Stimulated activated CD8-positive, alpha-beta memory T cell treated with anti-CD3 and anti-CD28 coated beads, Interleukin-4, amount 100 ng/mL, for 48 hours (primary cell): Measurements from ENCODE around the gene SDK1.

Source experiments
- DNase-seq: peaks from one replicate; pipeline ENCODE4 v3.0.0-alpha.2; 2020

Gene SDK1

DNA sequence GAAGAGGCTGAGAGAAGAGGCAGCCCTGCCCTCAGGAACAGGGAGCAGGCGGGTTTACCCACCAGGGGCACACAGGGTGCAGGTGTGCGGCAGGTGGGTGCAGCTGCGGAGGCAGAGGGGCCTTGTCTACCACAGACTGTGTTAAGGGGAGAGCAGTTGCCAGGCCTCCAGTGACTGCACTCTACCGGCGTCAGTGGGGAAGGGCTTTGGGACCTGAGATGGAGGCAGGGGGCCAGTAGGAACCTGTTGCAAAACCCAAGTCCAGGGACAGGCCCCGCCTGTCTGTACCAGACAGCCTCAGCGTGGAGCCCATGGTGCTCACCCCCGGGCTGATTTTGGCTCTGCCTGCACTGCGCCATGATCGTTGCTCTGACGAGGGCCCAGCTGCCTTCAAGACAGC is 873.4 kb downstream of the SDK1 start:
- DNase-seq = no peak

DNA sequence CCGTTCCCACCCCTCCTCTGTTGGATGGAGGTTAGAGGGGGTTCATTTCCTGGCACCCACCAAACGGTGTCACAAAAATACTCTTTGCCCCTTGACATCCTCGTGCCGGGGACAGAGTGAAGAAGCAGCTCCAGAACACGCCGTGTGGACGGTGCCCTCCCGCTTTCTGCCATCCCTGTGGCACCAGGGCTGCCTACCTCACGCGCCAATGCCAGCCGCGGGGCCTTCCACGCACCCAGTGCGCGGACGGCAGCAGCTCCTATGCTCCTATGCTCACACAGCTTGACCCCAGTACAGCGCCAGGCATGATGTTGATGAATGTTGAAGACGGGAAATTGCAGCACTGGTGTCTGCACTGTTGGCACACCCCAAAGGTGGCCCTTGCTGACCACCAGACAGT is 873.8 kb downstream of the SDK1 start:
- no peak for DNase-seq

DNA sequence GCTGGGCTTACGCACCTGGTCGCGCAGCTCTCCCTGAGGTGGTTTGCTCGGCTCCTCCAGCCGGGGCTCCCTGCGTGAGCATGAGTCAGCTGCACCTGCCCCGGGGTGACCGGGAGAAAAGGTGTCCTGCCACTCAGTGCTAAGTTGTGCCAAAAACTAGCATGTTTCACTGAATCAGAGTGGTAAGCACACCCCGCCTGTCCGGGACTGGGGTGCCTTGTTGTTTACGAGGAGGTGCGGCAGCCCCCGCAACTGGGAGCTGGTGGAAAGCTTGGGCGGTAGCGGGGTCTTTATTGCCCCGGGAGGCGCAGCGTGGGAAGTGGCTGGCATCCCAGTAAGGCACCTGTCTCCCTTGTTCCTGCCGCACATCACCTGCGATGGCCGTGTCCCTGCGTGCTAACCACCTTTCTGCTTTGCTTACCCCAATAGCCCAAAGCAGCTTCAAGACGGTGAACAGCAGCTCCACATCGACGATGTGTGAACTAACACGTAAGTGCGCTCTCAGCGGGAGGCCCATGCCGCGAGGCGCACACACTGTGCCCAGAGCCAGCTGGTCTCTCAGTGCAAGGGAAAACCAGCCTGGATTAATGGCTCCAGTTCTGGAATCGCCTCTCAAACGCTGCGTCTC is 874.4 kb downstream of the SDK1 start:
- no peak for DNase-seq

DNA sequence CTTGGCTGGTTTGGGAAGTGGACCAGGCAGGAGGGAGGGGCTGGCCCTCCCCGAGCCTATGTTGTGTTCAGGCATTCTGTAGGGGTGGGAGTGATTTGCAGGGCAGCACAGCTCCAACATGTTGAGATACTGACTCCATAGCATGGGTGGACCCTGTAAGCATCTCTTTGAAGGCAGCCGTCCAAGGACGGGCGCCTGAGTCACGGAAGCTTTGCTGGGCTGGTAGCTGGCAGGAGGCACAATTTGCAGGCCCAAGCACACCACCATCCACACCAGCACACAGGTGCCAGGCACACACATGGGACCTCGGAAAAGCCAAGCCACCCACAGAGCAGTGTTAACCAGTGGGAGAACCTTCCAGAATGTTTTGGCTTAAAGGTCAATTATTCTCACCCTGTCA is 875.9 kb downstream of the SDK1 start:
- no peak for DNase-seq

DNA sequence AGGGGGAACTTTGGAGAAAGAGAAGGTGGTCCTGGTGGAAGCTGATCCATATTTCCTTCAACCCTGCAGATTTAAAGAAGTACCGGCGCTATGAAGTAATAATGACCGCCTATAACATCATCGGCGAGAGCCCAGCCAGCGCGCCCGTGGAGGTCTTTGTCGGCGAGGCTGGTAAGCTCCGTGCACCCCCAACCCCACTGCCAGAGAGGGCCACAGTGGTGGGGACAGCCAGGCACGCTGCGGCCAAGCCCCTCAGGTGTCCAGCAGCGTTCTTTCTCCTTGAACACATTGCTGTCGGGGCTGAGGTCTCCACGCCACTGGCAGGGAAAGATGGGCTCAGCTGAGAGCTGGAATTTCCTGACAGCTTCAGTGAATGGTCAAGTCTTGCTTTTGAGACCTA is 877.4 kb downstream of the SDK1 start:
- DNase-seq = no peak

DNA sequence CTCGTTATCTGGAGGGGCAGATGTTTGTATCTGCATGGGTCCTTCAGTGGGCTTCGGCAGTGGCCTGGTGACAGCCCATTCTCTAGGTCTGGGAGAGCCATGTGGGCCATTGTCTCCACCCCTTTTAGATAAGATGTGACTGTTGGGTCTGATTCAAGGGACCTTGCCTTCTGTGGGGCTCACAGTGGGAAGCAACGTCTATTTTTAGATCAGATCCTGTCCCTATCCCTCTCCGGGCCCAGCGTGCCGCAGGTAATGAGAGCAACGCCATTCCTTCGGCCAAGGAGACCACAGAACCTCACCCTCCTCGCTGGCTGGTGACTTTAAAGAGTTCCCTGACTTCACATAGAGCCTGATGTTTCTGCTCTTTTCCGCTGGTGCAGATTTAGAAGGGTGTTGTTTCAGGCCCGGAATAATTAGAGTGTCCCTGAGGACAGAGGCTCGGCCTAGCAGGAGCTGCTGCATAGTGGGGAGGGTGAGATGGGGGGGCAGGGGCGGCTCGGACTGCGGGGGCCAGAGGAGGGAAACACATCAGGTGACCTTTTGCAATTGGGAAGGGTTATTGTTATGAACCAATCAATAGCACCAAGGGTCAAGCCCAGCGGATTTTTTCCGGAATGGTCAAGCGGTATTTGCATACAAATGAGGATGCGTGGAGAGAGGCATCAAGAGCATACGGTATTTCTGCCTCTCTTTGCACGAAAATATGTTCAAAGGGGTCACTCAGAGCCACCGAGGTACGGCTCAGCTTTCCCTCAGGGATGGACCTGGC is 878.0 kb downstream of the SDK1 start:
- DNase-seq = no peak

DNA sequence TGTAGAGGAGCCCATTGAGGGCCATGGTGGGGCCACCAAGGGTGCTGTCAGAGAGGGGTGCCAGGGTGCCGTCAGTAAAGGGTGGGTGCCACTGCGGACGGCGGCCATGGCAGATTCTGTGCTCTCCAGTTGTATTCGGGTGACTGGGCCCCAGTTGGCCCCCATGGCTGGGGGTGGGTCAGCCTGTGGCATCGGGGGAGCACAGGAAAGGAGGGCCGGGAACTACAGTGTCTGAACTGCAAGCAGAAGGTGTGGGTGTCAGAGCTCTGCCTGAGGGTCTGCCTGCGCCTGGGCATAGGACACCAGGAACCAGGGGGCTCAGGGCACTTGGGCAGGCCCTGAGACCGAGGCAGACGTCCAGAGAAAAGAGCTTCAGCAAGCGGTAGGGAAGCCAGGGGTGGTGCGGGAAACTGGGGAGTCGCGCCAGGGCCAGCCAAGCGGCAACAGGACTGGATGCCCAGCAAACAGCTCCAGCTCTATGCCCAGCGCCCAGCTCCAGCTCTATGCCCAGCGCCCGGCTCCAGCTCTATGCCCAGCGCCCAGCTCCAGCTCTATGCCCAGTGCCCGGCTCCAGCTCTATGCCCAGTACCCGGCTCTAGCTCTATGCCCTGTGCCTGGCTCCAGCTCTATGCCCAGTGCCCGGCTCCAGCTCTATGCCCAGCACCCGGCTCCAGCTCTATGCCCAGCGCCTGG is 878.8 kb downstream of the SDK1 start:
- DNase-seq = no peak

DNA sequence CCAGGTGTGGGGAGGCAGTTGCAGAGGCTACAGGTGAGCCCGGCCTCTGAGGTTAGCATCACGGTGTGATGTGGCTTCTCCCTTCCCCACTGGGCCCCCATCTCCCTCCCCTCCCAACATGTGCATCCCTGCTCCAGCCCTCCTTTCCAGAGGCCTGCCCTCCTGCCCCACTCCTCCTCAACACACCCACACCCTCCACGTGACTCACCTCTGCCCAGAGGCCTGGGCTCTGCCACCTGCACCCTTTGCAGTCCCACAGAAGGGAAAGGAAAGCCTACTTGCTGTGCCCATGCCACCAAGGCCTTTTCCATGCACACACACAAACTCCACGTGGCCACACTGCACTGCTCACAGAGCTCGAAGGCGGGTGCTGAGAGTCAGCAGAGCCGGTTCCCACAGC is 880.4 kb downstream of the SDK1 start:
- no peak for DNase-seq

DNA sequence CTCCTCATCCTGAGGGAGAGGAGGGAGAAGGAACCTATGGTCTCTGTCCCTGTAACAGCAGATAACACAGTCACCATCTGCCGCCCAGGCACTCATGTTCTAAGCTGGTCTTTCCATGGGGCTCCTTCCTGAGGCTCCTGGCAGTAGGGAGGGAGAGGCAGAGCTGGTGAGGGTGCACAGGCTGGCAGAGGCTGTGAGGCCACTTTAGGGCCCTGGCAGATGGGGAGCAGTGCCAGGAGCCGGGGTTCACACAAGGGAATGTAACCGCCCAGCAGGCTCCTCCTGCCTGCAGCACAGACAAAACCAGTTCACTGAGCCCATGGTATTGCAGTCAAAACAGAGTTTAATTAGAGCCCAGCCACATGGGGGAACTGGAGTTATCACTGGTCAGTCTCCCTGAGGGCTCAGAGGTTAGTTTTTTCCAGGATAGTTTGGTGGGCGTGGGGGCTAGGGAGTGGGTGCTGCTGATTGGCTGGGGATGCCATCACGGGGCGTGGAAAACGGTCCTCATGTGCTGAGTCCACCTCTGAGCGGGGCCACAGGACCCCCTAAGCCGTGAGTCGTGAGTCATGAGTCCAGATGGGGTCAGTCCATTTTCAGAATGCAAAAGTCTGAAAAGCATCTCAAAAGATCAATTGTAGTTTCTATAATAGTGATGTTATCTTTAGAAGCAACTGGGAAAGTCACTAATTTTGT is 881.7 kb downstream of the SDK1 start:
- no peak for DNase-seq

DNA sequence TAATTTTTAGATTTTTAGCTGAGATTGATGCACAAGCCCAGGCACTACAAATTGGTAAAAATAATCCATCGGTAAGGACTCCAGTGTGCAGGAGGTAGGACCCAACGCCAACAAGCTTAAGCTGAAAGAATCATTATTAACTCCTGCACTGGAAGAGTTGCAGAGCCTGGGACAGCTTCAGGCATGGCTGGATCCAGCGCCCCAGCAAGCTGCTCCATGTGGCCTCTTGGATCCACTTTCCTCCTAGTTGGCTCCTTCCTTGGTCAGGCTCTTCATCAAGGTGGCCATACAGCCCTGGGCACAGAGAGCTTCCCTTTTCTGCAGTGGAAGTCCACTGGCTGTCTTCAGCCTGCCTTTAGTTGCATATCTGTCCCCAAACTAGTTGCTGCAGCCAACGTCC is 883.6 kb downstream of the SDK1 start:
- no peak for DNase-seq

DNA sequence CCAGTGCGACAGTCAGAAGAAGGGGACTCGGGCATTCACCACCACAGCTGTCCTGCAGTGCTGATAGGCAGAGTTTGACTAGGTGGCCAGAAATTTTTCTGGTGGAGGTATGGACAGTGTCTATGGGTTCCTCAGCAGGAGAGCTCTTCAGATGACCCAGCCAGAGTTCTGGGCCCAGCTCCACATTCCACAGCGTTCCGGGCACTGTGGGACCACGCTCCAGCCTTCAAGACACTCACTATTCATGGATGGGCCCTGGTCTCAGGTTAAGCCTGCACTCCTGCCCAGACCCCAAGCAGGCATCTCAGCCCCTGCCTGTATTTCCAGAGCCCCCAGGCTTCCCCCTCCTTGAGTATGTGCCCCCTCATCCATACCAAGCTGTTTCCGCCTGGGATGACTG is 884.1 kb downstream of the SDK1 start:
- no peak for DNase-seq

DNA sequence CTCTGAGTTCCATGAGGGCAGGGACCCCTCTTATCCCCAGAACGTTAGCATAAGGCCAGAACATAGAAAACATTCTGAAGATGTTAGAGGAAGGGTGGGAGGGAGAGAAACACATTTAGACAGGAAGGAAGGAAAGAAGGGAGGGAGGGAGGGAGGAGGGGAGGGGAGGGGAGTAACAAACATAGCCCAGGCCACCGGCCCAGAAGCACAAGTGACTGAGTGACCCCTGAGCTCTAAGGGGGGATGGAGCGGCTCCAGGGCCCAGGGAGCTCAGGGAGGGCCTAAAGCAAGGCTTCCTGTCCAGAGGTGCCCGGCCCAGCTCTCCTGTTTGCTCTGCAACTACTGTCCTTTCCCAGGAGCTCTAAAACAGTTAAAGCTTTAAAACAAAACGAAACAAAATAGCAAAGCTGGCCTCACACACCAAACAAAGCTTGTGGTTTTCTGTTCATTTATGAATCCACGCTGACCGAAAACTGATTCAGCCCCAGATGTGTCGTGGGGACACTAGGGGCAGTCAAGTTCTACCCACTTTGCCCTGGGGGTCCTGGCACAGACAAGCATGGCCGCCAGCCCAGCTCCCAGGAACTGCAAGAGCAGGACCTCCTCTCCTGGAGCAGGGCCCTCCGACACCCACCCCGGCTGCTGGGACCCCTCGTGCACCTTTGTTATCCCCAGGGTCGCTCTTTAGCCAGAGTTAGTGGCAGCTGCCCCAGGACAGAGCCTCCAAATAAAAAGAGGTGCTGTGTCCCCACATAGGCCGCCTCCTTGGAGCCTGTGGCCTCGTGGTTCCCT is 884.9 kb downstream of the SDK1 start:
- no peak for DNase-seq

DNA sequence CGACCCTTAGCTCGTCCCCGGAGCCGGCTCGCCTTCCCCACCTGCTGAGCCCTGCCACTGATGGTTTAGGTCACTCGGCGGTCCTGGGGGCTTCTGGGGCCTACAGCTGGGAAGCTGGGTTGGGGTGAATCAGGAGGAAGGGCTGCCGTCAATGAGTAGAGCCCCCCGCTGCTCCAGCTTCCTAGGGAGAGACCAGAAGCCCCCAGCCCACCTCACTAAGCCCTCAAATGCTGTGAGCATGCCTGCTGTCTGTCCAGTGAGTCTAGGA is 885.4 kb downstream of the SDK1 start:
- DNase-seq = no peak

DNA sequence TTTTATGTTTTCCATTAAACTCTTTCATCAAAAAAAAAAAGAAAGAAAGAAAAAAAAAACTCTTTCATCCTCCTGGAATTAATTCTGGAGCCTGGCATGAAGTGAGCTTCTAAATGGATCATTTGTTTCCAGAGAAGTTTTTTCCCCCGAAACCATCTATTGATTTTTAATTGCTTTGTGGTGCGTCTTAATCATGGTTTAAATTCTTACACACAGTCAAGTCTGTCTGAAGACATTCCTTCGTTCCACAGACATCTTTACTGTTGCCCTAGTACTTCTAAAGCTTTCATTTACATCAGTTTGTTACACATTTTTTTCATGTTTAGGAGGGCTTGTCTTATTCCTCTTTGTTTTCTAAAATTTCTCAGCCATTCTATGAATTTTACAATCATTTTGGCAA is 887.6 kb downstream of the SDK1 start:
- no peak for DNase-seq

DNA sequence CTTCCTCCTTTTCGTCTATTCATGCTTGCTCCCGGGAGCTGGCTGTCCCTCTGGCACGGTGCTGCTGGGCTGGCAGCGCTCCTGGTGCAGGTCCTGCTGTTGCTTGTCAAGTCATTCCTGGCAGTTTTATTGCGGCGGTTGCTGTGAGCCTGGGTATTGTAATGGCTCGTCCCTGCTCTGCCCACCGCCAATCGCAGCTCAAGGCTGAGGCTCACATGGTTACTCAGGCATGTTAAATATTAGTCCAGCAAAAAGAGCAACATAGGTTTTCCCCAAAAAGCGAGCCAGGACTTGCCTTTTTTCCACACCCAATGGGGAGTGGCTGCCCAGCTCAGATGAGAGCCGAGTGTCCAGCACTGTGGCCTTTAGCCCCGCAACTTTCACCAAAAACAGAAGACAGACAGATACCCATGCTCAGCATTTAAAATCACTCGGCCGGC is 888.1 kb downstream of the SDK1 start:
- DNase-seq = no peak

DNA sequence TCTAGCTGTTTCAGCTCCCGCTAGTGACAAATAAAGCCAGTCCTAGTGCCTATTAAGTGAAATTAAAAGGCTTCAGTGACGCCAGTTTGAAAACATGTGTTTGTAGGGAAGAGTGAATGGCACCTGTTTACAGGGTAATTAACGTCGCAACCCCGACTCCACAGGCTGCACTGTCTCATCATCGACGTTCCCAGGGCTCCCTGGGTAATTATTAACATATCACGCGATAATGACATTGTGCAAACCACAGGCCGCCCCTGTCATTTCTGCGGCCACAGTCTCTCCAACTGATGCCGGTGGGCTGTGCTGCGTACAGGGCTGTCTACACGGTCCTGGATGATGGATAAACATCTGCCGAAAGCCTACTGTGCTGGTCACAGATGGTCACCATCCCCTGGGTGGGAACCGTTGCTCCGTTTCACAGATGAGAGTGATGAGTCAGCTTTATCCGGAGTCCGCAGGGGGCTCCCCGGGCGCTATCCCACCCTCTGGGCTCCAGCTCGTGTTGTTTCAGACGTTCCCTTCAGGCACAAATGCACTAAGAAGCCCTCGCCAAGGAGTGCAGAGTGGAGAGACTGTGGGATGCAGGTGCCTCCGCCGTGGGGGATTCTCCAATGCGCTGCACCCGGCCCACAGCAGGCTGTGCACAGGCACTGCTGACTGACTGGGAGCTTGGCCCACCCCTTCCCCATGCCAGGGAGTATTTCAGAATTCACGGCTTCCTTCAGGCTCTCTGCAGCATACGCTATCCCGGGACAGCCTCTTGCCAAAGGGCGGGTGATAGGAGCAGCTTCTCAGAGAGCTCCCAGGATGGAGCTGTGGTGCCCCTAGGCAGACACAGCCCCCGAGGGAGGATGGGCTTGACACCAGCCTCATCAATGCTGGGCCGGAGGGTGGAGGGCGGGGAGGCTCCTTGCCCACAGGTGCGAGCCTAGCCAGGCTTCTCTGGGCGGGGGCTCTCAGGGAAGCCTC is 889.2 kb downstream of the SDK1 start:
- no peak for DNase-seq

DNA sequence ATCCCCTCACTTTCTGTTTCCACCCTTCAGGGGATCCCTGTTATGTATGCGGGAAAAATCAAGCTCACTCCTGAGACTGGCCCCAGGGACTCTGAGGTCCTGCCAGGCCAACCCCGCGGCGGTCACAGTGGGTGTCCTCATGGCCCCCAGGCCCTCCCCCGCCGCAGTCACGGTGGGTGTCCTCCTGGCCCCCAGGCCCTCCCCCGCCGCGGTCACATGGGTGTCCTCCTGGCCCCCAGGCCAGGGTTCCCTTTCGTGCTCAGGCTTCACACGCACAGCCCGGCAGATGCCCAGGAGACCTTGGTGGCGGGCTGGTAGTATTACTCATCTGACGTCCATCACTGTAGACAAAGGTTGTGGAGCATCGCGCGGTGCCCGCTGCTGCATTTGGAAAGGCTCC is 890.0 kb downstream of the SDK1 start:
- DNase-seq = no peak

DNA sequence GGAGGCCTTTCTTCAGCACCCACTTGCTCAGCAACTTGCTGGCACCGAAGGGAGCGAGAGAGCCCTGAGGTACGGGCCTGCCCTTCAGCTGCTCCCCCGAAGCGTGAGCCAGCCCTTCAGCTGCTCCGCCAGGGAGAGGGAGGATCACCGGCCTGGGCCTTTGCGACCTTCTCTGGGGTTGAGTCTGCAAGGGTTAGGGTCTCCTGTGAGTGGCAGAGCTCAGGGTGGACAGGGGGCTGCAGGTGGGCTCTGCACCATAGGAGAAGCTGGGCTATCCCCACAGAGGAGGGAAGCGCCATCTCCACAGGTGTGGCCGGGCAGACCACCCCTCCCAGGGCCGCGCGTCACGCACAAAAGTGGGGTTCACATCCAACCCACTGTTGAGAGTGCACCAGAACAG is 890.5 kb downstream of the SDK1 start:
- no peak for DNase-seq

DNA sequence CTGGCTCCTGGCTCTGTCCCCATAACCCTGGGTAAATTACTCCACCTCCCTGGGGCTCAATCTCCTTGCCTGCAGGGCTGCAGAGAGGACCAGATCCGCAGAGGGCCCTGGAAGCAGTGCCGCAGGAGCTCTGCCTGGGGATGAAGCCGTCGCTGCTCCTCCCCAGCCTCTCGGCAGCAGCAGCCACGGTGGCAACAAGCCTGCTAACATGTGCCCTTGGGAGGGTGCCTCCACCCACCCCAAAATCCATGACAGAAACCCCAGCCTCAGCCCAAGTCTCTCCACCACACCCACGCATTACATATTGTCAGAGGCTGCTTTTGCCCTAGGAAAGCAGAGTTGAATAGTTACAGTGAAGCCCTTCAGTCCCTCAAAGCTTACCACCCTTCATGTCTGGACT is 894.6 kb downstream of the SDK1 start:
- DNase-seq = no peak

DNA sequence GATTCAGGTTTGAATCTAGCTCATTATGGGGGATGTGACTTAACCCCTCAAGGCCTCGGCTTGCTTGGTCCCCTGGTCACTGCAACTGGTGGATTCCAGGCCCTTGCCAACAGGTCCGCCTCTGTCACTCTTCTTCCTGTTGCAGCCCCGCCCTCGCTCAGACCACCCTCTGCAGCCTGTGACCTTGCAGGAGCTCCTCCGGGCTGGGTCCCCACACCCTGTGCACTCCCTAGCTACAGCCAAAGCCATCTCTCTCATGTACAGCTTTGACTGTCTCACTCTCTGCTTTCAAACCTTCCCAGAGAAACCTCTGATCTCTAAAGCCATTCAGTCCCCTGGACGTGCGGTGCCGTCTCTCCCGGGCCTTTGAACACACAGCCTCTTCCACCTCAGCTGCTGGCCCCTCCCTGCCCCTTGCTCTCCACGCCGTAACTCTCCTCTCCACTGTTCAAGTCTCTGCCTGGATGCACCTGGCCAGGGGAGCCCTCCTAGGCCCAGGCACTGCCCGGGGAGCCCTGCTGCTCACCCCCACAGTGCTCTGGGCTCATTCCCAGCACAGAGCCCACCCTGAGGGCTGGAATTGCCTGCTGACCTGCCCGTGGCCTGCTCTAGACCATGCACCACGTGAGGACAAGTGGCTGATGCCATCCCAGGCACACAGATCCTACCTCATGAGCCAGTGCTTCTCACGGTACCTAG is 895.2 kb downstream of the SDK1 start:
- no peak for DNase-seq

DNA sequence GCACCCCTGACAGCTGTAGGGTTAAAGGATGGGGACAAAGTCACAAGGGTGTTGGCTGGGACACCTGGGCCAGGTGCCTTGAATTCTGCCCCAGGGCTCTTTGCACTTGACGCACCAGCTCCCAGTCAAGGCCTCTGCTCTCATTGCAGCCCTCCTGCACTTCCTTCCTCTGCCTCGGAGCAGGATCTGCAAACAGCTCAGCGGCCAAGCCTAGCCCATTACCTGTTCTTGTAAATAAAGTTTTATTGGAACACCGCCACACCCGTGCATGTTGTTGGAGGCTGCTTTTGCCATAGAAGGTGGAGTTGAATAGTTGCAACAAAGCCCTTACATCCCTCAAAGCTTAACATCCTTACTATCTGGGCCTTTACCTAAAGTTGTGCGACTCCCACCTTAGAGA is 897.2 kb downstream of the SDK1 start:
- DNase-seq = no peak
